GM10248 (cell line): ENCODE data around the gene SART1.
A peak's percentile ranks its signal among the peaks of the same experiment; 100 is the strongest.

ENCODE experiments used
- CTCF ChIA-PET: fragments of 300-600 bp; sonication (Branson Sonifier 250); formaldehyde crosslinking; extraction: SDS; loops from one replicate; lab custom pipeline; 2021; ENCODE audit warnings: antibody characterized with exemption; lab: Yijun Ruan, JAX
- POLR2A ChIA-PET: fragments of 350-650 bp; sonication (Branson Sonifier 250); formaldehyde crosslinking; extraction: SDS; loops from one replicate; lab custom pipeline; 2020; ENCODE audit warnings: antibody characterized with exemption; lab: Yijun Ruan, JAX
- DNase-seq: peaks from one replicate; pipeline ENCODE4 v3.0.0; 2012; ENCODE audit errors: extremely low spot score
- TF ChIP-seq, protein P1 (sequence below): IDR thresholded peaks from 2 replicates; pipeline ENCODE4 v1.5.1; 2012; ENCODE audit warnings: mild to moderate bottlenecking, low read depth; ENCODE audit errors: extremely low read depth, missing control alignments, control extremely low read depth

The SART1 gene

DNA sequence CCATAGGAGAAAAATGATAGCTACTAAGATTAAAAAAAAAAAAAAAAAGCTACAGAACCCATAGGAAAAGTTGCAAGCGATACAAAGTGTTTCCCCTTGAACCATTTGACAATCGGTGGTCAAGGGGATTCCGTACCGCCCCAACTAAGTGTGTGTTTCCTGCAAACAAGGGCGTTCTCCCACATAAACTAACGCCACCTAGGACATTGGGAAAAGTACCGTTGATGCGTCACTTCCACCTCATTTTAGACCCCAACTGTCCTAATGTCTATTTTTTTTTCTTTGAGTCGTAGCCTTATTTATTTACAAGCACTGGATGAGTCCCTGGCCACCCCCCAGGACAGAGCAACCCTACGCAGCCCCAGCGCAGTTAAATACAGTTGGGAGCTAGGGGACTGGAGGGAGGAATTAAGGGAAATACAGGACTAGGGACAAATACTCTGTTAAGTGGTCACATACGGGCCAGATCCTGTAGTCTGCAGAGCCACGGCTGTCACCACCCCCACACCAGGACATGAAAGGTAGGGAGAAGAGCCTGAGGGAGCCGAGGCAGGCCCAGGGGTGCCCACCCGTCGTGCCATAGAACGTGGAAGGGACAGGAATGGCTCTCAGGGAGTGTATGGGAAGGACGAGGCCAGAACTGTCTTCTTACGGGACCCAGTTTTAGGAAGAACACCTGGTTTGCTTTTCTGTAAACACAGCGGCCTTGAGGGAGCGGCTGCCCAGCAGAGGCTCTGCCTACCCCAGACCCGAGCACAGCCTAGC is 21.5 kb downstream of the SART1 start:
- DNase-seq, result no peak
- POLR2A ChIA-PET, result no interaction called here
- CTCF ChIA-PET, result interaction anchor here (1.0 to 17.1 kb wide), 4 partner anchors 39 to 164 kb away, joined by 3 to 287 read pairs (median 3); partner anchors contain the start of genes CCDC85B, CTSW and FIBP
- TF ChIP-seq, protein P1, sequence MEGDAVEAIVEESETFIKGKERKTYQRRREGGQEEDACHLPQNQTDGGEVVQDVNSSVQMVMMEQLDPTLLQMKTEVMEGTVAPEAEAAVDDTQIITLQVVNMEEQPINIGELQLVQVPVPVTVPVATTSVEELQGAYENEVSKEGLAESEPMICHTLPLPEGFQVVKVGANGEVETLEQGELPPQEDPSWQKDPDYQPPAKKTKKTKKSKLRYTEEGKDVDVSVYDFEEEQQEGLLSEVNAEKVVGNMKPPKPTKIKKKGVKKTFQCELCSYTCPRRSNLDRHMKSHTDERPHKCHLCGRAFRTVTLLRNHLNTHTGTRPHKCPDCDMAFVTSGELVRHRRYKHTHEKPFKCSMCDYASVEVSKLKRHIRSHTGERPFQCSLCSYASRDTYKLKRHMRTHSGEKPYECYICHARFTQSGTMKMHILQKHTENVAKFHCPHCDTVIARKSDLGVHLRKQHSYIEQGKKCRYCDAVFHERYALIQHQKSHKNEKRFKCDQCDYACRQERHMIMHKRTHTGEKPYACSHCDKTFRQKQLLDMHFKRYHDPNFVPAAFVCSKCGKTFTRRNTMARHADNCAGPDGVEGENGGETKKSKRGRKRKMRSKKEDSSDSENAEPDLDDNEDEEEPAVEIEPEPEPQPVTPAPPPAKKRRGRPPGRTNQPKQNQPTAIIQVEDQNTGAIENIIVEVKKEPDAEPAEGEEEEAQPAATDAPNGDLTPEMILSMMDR, result no peak

GRCh38 chr11:65983589-65983987 is 22.1 kb downstream of the SART1 start:
- TF ChIP-seq, protein P1, result no peak
- POLR2A ChIA-PET, result no interaction called here
- CTCF ChIA-PET, result interaction anchor here (1.0 to 17.1 kb wide), 4 partner anchors 39 to 203 kb away, joined by 3 to 287 read pairs (median 8); partner anchors contain the start of genes AP5B1, CCDC85B, CTSW and FIBP
- no peak for DNase-seq

- DNase-seq, result no peak
- CTCF ChIA-PET, result interaction anchor here (17.1 kb wide), 1 partner anchor 103 kb away, joined by 287 read pairs; the partner anchor contains the start of genes CCDC85B, CTSW and FIBP
- POLR2A ChIA-PET, result no interaction called here
- TF ChIP-seq, protein P1, result no peak
Observed at GRCh38 chr11:65987336-65987735, 25.8 kb downstream of the SART1 start.

DNA sequence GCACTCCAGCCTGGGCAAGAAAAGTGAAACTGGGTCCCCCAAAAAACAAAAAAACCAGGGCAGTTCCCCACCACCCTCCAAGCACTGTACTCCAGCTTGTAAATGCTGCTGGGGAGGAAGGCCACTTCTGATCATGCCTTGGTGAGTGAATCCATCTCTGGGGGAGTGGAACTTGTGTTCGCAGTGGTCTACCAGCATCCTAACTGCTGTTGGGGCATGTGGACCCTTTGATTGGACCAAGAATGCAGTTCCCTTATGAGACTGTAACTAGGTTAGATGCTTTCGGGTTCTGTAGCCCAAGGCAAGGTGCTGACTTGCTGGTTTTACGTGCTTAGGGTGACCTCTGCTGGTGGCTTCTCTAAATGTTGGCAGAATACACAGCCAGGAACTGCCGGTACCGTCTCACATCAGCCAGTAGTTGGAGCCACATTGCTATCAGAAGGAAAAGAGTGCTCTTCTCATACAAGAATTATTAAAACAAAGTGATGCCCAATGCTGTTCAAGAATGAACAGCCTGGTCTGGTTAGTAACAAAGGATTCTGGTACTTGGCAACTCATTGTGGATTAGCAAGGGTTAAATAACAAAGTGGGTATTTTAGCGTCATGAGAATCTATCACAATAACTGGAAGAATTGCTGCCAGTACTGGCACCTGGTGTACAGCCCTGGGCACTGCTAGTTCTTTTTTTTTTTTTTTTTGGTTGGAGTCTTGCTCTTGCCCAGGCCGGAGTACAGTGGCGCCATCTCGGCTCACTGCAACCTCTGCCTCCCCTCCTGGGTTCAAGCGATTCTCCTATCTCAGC is 27.5 kb downstream of the SART1 start:
- TF ChIP-seq, protein P1, result peak; percentile 99
- POLR2A ChIA-PET, result no interaction called here
- DNase-seq, result peak; percentile 91
- CTCF ChIA-PET, result interaction anchor here (0.6 to 17.1 kb wide), 23 partner anchors 9 to 283 kb away, joined by 3 to 287 read pairs (median 5); partner anchors contain the start of genes BANF1, CCDC85B, CTSW and EIF1AD

DNA sequence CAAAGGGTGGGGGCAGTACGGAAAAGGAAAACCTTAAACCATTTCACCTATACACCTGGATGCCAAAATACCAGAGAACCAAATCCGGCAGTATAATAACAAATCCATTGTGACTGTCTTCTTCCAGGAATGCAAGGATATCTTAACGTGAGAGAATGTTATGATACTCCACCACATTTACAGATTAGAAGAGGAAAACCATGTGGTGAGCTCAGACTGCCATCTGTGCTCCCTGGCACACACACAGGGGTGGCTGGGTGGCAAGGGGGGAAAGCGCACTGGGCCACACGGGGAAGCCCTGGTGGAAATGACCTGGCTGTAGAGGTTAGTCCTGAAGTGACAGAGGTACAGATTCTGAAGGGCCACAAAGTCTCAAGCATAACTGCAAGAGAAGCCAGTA is 30.5 kb downstream of the SART1 start:
- TF ChIP-seq, protein P1, result no peak
- ChIA-PET CTCF (interaction anchor here (1.0 to 17.1 kb wide), 7 partner anchors 31 to 287 kb away, joined by 3 to 287 read pairs (median 5); partner anchors contain the start of genes CCDC85B, CTSW, FIBP and MUS81), POLR2A (interaction anchor here (0.6 kb wide), 1 partner anchor 66 kb away, joined by 3 read pairs; no protein-coding TSS in a partner anchor)
- no peak for DNase-seq

GRCh38 chr11:65997286-65997685 is 35.8 kb downstream of the SART1 start:
- POLR2A ChIA-PET, result no interaction called here
- CTCF ChIA-PET, result interaction anchor here (17.1 kb wide), 1 partner anchor 113 kb away, joined by 287 read pairs; the partner anchor contains the start of genes CCDC85B, CTSW and FIBP
- TF ChIP-seq, protein P1, result no peak
- no peak for DNase-seq
